Measurements from ENCODE around the gene KIF25.
"Not testable (repeated sequence)": the region's sequence is repeated elsewhere in the genome, so short reads cannot be mapped to it uniquely, and the experiment has no call there.

The KIF25 gene

GRCh38 chr6:168071620-168072019 is 74.1 kb downstream of the KIF25 start:
- no peak for ATAC-seq
- DNase-seq = no peak

- ATAC-seq (no peak), DNase-seq (no peak)
These were observed 74.8 kb downstream of the KIF25 start for GRCh38 chr6:168072261-168072660.

- no peak for ATAC-seq
- DNase-seq = no peak
These were observed 75.3 kb downstream of the KIF25 start for GRCh38 chr6:168072730-168073129.

GRCh38 chr6:168073937-168074730 is 76.7 kb downstream of the KIF25 start:
- DNase-seq = no peak
- no peak for ATAC-seq

- DNase-seq (no peak), ATAC-seq (no peak)
These were observed 77.7 kb downstream of the KIF25 start for GRCh38 chr6:168075216-168075615.

GRCh38 chr6:168075787-168076202 is 78.3 kb downstream of the KIF25 start:
- no peak for DNase-seq
- no peak for ATAC-seq

GRCh38 chr6:168077401-168077800 is 79.9 kb downstream of the KIF25 start:
- ATAC-seq, DNase-seq: not testable (repeated sequence)

GRCh38 chr6:168078175-168078942 is 80.9 kb downstream of the KIF25 start:
- no peak for DNase-seq
- no peak for ATAC-seq

- DNase-seq (no peak), ATAC-seq (no peak)
These were observed 81.5 kb downstream of the KIF25 start, which contains the start of gene FRMD1 for GRCh38 chr6:168078943-168079405. TSS of gene FRMD1 (minus strand) at chr6:168079212. CDS start at chr6:168079094, 118 bp downstream.

- DNase-seq = no peak
- no peak for ATAC-seq
These were observed 83.1 kb downstream of the KIF25 start for GRCh38 chr6:168080393-168081077.

- no peak for ATAC-seq
These were observed 84.5 kb downstream of the KIF25 start for GRCh38 chr6:168081858-168082546.

GRCh38 chr6:168082860-168083513 is 85.5 kb downstream of the KIF25 start:
- ATAC-seq (no peak), DNase-seq (no peak)

More at GRCh38 chr6:168081858-168082546, 84.5 kb downstream of the KIF25 start:
- no peak for DNase-seq

GRCh38 chr6:168083514-168083885 is 86.0 kb downstream of the KIF25 start:
- DNase-seq (no peak), ATAC-seq (no peak)

- DNase-seq (no peak), ATAC-seq (no peak)
These were observed 87.1 kb downstream of the KIF25 start for GRCh38 chr6:168084465-168085160.

GRCh38 chr6:168086066-168086465 is 88.6 kb downstream of the KIF25 start:
- DNase-seq (no peak), ATAC-seq (no peak)

GRCh38 chr6:168086616-168087015 is 89.1 kb downstream of the KIF25 start:
- ATAC-seq = no peak
- DNase-seq = no peak

- ATAC-seq (no peak), DNase-seq (no peak)
These were observed 90.1 kb downstream of the KIF25 start for GRCh38 chr6:168087436-168088160.

GRCh38 chr6:168088161-168089053 is 90.9 kb downstream of the KIF25 start:
- no peak for ATAC-seq

More at GRCh38 chr6:168088161-168089053, 90.9 kb downstream of the KIF25 start:
- no peak for DNase-seq
